NB4 (cell line): Measurements from ENCODE around the gene IL15.
"Not testable (repeated sequence)": the region's sequence is repeated elsewhere in the genome, so short reads cannot be mapped to it uniquely, and the experiment has no call there.

Source experiments
- DNase-seq: peaks from one replicate; pipeline ENCODE4 v3.0.0; 2010; ENCODE audit warnings: low read depth
- H3K4me3 ChIP-seq: one replicate; pipeline ENCODE4 v1.5.1; 2011; ENCODE audit warnings: mild to moderate bottlenecking, low read depth, low read length, moderate library complexity
- MYC ChIP-seq: IDR thresholded peaks from 2 replicates; pipeline ENCODE4 v1.6.1; 2011; ENCODE audit warnings: low read depth, low read length
- POLR2A ChIP-seq: IDR thresholded peaks from 2 replicates; pipeline ENCODE4 v1.6.1; 2011; ENCODE audit warnings: mild to moderate bottlenecking; ENCODE audit not compliant: insufficient read length; ENCODE audit errors: extremely low read depth
- TF ChIP-seq, protein P1 (sequence below): IDR thresholded peaks from one replicate; pipeline ENCODE4 v1.5.1; 2012; ENCODE audit warnings: low read depth, low read length
- TF ChIP-seq, protein P2 (sequence below): IDR thresholded peaks from 2 replicates; pipeline ENCODE4 v1.6.1; 2011; ENCODE audit warnings: low read depth, low read length

IL15 gene

DNA sequence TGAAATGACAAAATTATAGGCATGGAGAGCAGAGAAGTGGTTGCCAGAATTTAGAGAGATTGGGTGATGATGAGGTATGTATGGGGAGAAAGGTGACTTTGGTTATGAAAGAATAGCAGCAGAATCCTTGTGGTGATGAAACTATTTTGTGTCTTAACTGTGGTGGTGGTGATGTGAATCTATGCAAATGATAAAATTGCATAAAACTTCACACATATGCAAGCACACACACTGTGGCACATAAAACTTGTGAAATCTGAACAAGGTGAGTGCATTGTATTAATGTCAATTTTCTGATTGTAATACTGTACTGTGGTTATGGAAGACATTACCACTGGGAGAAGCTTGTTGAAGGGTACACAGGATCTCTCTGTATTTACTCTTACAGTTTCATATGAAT is 91.0 kb downstream of the IL15 start:
- TF ChIP-seq MYC = no peak
- TF ChIP-seq POLR2A = no peak
- TF ChIP-seq, protein P1, sequence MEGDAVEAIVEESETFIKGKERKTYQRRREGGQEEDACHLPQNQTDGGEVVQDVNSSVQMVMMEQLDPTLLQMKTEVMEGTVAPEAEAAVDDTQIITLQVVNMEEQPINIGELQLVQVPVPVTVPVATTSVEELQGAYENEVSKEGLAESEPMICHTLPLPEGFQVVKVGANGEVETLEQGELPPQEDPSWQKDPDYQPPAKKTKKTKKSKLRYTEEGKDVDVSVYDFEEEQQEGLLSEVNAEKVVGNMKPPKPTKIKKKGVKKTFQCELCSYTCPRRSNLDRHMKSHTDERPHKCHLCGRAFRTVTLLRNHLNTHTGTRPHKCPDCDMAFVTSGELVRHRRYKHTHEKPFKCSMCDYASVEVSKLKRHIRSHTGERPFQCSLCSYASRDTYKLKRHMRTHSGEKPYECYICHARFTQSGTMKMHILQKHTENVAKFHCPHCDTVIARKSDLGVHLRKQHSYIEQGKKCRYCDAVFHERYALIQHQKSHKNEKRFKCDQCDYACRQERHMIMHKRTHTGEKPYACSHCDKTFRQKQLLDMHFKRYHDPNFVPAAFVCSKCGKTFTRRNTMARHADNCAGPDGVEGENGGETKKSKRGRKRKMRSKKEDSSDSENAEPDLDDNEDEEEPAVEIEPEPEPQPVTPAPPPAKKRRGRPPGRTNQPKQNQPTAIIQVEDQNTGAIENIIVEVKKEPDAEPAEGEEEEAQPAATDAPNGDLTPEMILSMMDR = no peak
- TF ChIP-seq, protein P2, sequence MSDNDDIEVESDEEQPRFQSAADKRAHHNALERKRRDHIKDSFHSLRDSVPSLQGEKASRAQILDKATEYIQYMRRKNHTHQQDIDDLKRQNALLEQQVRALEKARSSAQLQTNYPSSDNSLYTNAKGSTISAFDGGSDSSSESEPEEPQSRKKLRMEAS = no peak
- no peak for DNase-seq
- H3K4me3 ChIP-seq = no peak overlapping the region

DNA sequence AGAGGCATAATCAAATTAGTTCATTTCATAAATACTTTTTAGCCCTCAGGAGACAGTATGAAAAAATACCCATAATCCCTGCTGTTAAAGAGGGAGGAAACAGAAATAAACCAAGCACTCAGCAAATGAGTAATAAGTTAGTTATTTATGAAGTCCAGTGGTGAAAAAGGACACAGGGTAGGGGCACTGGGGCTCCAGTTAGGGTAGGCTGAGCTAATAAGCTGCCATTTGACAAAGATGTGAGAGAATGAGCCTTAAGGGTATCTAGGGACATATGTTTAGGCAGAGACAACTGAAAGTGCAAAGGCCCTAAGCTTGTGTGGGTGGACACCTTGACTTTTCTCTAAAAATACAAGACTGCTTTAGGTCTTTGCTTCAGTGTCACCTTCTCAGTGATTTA is 94.4 kb downstream of the IL15 start:
- TF ChIP-seq POLR2A (no peak), MYC (no peak)
- TF ChIP-seq, protein P2 = no peak
- TF ChIP-seq, protein P1 = no peak
- DNase-seq = no peak
- H3K4me3 ChIP-seq = no peak overlapping the region

DNA sequence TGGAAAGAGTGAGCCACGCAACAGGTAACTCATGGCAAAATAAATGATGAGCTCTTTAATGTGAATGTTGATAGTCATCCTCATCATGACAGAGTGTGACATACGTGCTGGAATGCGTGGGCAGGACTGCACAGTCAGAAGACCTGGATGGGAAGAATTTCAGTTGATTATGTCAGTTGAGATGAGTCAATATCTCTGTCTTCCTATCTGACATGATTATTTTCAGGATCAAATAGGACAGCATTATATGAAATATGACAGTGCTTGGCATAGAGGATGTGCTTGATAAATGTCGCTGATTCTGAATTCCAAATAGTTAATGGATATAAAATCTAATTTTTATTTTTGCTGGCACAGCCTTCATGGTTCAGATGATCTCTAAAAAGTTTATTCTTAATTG is 95.1 kb downstream of the IL15 start:
- TF ChIP-seq POLR2A (no peak), MYC (no peak)
- TF ChIP-seq, protein P1 = no peak
- TF ChIP-seq, protein P2 = no peak
- H3K4me3 ChIP-seq = no peak overlapping the region
- DNase-seq = no peak

DNA sequence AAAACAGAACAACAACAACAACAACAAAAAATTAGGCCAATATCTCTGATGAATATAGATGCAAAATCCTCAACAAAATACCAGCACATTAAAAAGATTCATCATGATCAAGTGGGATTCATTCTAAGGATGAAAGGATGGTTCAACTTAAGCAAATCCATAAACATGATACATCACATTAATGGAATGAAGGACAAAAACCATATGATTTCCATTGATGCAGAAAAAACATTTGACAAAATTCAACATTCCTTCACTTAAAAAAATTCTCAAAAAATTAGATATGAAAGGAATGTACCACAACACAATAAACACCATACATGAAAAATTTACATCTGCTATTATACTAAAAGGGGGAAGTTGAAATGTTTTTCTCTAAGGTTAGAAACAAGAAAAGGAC is 103.3 kb downstream of the IL15 start:
- TF ChIP-seq, protein P2 = no peak
- TF ChIP-seq POLR2A (no peak), MYC (no peak)
- TF ChIP-seq, protein P1 = no peak
- no peak overlapping the region for H3K4me3 ChIP-seq
- no peak for DNase-seq

DNA sequence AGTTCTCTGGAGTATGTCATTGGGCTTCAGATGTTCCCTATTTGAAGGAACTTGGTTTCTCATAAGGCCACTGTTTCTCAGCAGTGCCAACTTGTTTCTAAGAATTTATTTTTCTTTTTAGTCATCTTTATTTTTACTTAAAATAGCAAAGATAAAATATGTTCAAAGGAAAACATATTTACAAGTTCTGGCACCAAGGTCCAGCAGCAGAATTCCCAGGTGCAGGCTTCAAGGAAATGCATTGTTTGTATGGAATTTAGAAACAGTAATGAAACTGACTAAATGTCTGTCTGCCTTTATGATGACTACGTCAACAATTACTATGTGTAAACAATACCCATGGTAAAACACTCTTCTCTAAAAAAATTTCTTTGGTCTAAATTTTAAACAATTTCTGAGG is 109.6 kb downstream of the IL15 start:
- H3K4me3 ChIP-seq = no peak overlapping the region
- DNase-seq = no peak
- TF ChIP-seq POLR2A (no peak), MYC (no peak)
- TF ChIP-seq, protein P2 = no peak
- TF ChIP-seq, protein P1 = no peak

DNA sequence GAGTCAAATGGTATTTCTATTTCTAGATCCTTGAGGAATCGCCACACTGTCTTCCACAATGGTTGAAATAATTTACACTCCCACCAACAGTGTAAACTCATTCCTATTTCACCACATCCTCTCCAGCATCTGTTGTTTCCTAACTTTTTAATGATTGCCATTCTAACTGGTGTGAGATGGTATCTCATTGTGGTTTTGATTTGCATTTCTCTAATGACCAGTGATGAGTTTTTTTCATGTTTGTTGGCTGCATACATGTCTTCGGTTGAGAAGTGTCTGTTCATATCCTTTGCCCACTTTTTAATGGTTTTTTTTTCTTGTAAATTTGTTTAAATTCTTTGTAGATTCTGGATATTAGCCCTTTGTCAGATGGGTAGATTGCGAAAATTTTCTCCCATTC is 115.4 kb downstream of the IL15 start:
- DNase-seq = not testable (repeated sequence)

More for the DNA sequence above, 115.4 kb downstream of the IL15 start:
- H3K4me3 ChIP-seq = not testable (repeated sequence)
